GM21381 (cell line): ENCODE results near the gene GLT8D2.
A peak's percentile ranks its signal among the peaks of the same experiment; 100 is the strongest.

Experiments used
- ATAC-seq: cut with Tn5 transposase; IDR thresholded peaks from one replicate; pipeline ENCODE4 v1.9.1; 2021; ENCODE audit warnings: mild to moderate bottlenecking, moderate library complexity; ENCODE audit not compliant: unreplicated experiment

The GLT8D2 gene

DNA sequence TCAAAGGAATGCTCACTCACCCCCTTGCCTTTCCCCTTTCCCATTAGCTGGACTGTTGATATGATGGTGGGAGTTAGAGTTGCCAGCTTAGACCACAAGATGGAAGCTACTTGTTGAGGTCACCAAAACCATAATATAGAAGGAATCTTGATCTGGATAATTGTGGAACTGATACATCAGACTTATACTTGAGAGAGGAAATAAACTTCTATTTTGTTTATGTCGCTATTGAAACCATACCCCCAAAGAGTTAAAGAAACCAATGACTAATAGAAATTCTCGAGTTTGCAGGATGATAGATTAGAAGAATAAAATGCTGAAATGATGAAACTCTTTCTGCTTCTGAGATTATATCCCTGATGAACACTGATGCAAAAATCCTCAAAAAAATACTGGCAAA lies 46.4 kb downstream of the GLT8D2 start:
- no peak for ATAC-seq

DNA sequence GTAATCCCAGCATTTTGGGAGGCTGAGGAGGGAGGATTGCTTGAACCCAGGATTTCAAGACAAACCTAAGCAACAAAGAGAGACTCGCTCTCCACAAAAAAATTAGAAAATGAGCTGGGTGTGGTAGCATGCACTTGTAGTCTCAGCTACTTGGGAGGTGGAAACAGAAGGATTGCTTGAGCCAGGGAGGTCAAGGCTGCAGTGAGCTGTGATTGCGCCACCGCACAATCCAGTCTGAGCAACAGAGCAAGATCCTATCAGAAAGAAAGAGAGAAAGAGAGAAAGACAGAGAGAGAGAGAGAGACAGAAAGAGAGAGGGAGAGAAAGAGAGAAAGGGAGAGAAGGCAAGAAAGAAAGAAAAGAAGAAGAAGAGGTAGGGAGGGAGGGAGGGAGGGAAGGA lies 47.3 kb downstream of the GLT8D2 start:
- ATAC-seq = no peak

DNA sequence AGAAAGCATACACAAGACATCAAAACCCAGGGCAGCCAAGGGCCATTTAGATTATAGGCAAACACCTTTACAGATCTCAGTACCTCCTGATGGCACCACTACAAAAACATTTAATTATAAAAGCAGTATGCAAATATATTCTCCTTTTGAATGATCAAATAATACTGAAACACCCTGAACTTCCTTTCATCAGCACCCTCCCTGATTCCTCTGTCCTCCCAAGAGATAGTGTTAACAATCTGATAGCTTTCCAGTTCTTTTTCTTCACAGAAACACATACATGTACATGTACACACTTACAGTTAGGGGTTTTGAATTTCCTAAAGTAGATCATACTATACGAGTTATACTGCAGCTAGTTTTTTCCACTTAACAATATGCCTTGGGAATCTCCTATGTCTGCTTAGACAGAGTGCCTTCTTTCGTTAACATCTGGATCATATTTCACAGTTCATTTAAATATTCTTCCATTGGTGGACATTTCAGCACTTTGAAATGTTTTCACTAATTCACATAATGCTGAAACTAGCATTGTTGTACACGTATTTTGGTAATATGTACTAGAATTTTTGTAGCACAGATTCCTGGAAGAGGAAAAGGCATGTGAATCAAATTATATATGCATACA lies 49.1 kb downstream of the GLT8D2 start:
- no peak for ATAC-seq

DNA sequence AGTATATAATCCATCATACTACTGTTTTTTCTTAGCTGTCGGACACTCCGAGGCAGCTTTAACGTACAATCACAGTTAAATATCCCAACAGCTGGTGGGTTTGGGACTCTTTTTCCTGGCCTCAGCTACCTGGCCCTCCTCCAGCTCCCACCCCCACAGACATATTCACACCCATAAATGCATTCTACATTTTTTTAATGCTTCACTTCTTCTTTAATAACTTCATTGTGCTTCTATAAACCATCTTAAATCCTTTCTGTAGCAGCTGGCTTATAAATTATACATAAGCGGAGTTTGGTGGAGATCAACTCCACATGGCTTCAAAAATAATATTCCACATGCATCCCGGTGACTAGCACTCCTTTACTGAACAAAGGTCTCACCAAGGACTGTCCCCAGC lies 51.0 kb downstream of the GLT8D2 start:
- no peak for ATAC-seq

DNA sequence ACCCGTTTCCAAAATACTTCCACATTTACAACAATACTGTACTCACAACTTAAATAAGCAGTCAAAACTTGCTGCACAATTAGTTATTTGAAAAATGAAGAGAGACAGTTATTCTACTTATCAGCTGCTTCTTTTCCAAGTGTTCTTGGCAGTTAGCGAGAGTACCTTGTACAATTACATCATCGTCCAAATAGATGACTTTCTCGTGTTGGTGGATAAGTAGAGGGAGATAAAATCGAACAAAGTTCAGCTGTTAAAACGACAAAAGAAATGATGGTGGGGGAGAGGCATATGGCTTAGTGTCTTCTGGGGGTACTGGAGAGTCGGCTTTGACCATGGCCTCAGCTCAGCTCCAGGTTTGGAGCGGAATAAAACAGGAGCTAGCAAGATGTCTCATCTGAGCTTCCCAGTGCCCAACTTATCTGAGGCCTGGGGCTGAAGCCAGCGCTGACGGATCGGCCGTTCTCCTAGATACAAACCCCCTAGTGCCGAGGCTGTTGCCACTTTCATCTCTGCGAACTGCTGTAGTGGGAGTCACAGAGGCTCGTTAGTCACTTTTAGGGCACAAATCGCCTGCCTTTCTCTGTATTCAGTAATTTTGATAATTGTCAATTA lies 52.6 kb downstream of the GLT8D2 start:
- no peak for ATAC-seq

DNA sequence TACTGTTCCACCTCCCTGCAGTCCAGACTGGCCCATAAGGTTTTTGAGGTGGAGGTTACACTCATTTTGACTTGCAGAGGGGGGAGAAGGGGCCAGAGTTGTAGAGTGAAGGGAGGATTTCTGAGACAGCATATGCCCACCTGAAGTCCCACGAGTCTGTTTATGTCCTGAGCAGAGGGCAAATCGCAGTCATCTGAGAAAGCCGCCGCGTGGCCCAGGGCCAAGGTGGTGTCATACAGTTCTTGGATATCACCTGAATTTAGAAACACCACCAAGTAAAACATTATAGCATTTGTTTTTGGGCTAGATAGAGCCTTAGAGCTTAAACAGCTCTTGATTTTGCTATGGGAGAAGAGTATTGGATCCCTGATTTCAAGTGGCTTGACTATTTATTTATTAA lies 53.4 kb downstream of the GLT8D2 start:
- no peak for ATAC-seq

DNA sequence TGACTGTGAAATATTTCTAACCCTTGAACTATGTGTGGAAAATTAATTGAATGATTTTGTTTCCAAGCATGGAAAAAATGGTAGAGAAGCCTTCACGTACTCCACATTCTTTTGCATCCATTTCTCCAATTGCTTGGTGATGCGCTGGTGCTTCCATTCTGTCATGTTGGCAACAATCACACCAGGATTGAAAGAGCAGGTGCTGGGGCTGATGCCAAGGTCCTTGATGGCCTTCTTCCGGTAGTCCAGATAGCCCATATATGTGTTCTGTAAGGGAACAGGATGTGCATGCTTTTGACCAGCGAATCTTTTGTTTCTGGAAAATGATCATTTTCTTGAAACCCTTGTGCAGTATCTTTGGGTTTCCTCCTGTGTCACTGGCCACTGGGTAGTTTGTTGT lies 55.8 kb downstream of the GLT8D2 start:
- ATAC-seq = no peak

DNA sequence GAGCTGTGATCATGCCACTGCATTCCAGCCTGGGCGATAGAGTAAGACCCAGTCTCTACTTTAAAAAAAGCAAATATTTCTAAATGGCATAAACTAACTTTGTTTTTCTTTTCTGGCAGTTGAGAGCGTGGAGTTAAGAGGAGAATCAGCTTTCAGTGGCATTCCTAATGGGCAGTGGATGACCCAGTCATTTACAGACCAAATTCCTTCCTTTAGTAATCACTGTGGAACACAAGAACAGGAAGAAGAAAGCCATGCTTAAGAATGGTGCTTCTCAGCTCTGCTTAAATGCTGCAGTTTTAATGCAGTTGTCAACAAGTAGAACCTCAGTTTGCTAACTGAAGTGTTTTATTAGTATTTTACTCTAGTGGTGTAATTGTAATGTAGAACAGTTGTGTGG lies 63.2 kb downstream of the GLT8D2 start:
- ATAC-seq = no peak

DNA sequence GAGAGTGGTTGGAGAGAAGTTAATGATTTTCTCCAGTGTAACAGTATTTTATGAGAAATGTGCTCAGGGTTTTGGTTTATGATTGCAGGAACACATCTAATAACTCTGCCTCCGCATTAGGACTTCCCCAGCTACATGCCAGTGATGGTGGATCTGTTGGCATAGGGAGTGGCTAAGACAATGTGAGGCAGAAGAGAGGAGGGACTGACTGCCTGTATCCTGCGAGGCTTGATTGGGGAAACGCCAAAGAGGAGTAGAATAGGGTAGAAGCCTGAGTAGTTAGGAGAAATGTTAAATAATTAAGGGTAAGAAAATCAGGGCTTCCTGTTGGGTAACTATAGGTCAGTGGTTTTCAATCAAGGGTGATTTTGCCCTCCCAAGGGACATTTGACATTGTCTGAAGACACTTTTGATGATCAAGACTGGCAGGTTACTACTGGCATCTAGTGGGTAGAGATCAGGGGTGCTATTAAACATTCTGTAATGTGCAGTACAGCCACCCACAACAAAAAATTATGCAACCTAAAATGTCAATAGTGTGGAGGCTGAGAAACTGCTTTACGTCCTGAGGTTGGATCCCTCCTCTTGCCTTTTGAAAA lies 71.5 kb downstream of the GLT8D2 start:
- no peak for ATAC-seq

DNA sequence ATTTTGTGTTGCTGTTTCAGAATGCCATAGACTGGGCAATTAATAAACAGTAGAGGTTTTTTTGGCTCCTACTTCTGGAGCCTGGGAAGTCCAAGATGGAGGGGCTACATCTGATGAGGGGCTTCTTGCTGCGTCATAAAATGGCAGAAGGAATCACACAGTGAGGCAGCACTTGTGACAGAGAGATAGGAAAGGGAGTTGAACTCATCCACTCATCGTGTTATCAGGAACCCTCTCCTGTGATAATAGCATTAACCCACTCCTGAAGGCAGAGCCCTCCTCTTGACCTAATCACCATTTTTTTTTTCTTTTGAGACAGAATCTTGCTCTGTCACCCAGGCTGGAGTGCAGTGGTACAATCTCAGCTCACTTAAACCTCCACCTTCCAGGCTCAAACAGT lies 74.6 kb downstream of the GLT8D2 start:
- ATAC-seq = no peak

DNA sequence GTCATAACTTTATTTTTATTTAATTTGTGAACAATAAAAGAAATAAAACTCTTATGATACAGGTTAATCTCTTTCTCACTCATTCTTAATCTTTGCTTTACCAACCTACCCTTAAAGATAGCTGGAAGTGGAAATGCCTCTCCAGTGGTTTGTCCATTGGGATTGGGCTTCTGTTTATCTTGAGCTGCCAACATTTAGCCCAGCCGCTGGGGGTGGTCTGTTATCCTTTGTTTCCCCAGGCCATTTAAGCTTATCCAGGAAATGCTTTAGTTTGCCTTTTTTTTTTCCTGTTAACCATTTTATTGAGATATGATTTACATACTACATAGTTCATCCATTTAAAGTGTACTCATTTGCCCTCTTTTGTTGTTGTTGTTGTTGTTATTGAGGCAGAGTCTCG lies 76.1 kb downstream of the GLT8D2 start:
- no peak for ATAC-seq

DNA sequence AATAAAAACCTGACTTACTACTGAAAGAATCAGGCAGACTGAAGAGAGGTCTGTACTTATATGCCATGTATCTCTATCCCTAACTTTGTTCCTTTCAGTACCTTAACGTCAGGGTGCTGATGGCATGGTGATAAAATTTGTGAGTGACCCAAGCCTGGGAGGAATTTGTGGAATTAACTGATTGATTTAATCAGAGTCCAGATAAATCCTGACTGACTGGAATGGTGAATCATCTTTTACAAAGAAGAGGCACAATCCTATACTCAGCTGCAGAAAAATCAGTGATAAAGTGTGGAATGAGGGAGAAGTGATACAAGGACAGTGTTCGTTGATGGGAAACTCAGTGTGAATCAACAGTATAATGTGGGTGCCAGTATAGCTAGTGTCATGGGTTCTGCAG lies 80.6 kb downstream of the GLT8D2 start:
- no peak for ATAC-seq

DNA sequence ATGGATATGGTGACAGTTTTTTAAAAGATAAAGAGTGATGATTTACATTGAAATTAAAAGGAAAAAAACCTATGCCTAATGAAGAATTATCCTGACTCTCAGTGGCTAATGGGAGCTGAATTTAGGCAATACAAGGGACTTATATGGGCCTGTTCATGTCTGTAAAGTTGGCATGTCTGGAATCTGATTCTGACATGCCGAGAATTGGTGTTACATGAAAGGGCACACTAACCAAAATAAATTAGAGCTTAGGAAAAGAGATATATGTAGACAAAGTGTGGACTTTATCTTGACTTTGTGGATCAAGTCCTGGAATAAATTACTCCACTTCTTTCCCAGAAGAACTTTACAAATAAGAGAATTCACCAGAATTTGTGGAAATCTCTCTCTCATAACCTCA lies 83.3 kb downstream of the GLT8D2 start:
- no peak for ATAC-seq

DNA sequence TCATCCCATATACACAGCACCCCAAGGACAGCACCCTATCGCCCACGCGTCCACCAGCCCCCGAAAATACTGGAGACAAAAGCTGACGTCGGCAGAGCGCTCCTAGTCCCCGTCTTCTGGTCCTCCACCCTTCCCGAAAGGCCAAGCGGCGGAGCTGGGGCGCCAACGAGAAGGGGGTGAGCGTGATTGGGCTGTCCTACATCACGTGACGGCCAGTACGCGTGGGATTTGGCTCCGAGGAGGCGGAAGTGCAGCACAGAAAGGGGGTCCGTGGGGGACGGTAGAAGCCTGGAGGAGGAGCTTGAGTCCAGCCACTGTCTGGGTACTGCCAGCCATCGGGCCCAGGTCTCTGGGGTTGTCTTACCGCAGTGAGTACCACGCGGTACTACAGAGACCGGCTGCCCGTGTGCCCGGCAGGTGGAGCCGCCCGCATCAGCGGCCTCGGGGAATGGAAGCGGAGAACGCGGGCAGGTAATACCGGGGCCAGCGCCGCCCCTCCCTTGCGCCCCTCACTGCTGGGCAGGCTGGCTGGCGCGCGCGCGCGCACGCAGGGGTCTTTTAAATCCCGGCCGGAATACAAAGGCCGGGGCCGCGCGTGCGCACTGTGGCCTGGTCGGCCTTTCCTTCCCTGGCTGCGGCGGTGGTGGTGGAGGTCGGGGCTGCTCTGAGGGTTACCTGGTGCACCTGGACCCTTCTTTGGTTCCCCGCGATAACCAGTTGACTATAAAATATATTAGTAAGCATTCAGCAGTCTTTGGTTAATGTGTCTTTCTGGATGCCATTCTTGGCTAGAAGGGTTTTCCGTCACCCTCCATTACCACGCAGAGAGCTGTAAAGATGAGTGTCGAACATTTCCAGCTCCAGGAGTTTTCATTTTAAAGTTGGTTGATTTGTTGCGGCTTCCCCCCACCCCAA lies 84.1 kb downstream of the GLT8D2 start, which contains the start of gene TDG:
TDG (plus strand) TSS at position 283 of the 915 bp plus-strand sequence; CDS start at position 449, 166 bp downstream.
- peak; percentile 88 for ATAC-seq

DNA sequence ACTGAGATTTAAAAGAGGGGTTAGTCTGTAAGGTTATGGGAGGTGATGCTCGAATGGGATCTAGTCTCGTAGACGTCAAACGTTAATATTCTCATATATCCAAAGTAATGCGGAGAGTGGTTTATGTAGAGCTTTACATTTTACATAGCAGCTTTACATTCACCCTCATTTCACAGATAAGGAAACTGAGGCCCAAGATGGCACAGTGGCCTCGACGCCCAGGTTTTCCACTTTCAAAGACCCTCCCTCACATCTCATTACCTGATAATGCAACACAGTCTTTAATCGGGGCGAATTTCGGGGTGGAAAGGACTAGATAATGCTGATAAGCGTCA lies 84.8 kb downstream of the GLT8D2 start:
- no peak for ATAC-seq

DNA sequence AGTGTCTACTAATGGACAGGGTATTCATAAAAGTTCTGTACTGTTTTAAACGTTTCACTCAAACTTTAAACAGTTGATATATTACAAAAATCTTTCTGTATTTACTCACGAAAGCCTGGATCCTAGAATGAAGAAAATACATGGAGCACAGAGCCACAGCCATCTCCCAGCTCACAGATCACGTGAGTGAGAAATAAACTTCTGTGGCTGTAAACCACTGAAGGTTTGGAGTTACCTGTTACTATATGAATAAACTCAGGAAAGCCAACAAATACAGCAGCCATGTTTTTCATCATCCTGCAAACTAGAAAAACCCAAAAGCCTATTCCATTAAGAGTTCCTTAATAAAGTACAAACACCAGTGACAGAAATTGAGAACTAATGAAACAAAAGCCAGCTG lies 85.2 kb downstream of the GLT8D2 start:
- ATAC-seq = no peak

DNA sequence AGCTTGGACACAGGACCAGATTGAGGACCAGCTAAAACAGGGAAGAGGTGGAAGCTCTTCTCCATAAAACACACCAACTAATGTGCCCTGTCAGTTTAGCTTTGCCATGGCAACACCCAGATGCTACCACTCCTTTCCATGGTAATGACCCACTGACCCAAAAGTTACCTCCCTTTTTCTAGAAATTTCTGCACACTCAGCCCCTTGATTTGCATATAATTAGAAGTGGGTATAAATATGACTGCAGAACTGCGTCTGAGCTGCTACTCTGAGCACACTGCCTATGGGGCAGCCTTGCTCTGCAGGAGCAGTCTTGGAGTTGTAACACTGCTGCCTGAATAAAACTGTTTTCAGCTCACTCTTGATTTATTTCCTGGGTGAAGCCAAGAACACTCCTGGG lies 87.5 kb downstream of the GLT8D2 start:
- ATAC-seq = no peak

DNA sequence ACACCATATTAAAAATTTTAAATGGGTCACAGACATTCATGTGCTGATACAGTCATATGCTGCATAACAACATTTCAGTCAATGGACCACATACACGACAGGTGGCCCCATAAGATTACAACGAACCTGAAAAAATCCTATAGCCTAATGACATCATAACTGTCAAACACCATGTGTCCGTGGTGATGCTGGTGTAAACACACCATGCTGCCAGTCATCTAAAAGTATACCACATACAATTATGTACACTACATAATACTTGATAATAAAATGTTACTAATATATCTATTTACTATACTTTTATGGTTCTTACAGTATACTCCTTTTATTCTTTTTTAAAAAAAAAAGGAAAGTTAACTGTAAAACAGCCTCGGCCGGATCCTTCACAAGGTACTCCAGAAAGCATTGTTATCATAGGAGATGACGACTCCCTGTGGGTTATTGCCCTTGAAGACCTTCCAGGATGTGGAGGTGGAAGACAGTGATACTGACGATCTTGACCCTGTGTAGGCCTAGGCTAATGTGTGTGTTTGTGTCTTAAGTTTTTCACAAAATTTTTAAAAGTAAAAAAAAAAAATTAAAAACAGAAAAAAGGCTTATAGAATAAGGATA lies 89.3 kb downstream of the GLT8D2 start:
- ATAC-seq = no peak

DNA sequence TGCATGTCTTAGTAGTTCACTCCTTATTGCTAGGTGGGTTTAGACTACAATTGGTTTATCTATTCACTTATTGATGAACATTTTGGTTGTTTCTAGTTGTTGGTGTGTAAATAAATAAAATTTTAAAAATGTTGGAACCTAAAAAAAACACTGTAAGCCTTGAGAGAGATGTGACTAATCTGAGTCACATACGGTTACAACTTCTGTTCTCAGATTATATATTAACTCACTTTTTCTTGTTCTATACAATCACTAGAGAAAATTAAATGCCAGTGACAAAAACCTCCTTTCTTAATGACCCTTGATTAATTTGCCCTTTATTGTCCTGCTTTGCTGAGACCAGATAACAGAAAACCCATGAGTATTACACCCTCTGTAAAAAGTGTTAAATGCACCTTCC lies 91.4 kb downstream of the GLT8D2 start:
- ATAC-seq = no peak

DNA sequence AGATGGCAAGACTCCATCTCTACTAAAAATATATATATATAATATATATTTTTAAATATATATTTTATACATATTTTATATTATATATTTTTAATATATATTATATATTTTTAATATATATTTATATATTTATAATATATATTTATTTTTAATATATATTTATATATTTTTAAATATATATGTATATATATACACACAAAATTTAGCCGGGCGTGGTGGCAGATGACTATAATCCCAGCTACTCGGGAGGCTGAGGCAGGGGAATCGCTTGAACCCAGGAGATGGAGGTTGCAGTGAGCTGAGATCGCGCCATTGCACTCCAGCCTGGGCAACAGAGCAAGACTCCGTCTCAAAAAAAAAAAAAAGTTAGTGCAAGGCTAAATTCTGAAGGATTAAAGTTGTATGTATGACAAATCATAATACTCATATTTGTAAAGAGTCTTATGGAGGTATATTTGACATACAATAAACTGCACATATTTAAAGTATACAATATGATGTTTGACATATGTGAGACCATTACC lies 92.1 kb downstream of the GLT8D2 start:
- ATAC-seq = no peak

DNA sequence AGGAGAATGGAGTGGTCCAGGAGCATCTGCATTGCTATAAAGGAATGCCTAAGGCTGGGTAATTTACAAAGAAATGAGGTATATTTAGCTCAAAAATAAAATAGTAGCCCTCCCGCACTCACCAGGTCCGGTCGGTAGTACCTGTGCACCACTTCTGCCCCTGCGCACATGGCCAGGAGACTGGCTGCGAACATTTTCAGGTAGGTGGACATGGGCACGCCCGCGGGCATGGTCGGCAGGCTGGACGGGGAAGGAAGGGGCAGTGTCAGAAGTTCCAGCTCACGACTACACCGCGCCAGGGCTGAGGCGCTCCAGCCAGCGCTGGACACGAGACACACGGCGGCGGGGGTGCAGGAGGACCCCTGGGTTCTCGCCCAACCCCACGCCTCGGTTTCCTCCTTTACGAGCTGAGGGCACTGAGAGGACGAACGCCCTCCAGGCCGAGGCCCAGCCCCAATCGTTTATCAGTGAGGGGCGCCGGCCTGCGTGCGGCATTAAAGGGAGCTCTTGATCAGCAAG lies 93.4 kb downstream of the GLT8D2 start:
- ATAC-seq = peak; percentile 17
